T-helper 2 cell treated with Interferon-gamma antibody and Interleukin-4, amounts not matched to agents 5 μg/mL and 100 μg/mL, for 36 hours (primary cell): Measurements from ENCODE around the gene AQP1.

Source experiments
- DNase-seq: peaks from one replicate; pipeline ENCODE4 v3.0.0; 2021; ENCODE audit warnings: low spot score
- H3K27ac Mint-ChIP-seq: one replicate; pipeline ENCODE4 v1.8.0; 2021; ENCODE audit warnings: mild to moderate bottlenecking, mixed read lengths
- H3K27me3 Mint-ChIP-seq: one replicate; pipeline ENCODE4 v1.8.0; 2021; ENCODE audit warnings: low read depth, mixed read lengths
- H3K36me3 Mint-ChIP-seq: one replicate; pipeline ENCODE4 v1.8.0; 2021; ENCODE audit warnings: low read depth, mixed read lengths
- H3K4me1 Mint-ChIP-seq: one replicate; pipeline ENCODE4 v1.8.0; 2021; ENCODE audit warnings: low read depth, mixed read lengths
- H3K4me3 Mint-ChIP-seq: one replicate; pipeline ENCODE4 v1.8.0; 2022; ENCODE audit warnings: mild to moderate bottlenecking, moderate library complexity, mixed read lengths
- H3K9me3 Mint-ChIP-seq: one replicate; pipeline ENCODE4 v1.8.0; 2021; ENCODE audit warnings: mixed read lengths

AQP1 gene

GRCh38 chr7:30965883-30966282, 54.2 kb downstream of the AQP1 start:
- no peaks in the 10 kb centered on the region for H3K9me3 Mint-ChIP-seq
- no peak for DNase-seq

DNA sequence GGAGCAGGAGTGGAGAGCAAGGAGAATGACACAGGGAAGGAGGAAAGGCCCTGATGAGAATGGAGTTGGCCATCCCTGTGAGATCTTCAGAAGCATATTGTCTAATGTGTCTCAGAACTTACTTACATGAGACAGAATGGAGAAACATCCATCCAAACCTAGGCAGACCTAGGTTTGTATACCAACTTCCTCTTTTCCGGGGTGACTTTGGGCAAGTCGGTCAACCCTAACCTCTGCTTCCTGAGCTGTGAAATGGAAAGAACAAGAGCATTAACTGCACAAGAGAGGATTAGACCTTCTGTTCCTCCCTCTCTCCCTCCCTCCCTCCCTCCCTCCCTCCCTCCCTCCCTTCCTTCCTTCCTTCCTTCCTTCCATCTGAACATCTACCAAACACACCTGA, 56.6 kb downstream of the AQP1 start:
- no peak overlapping the region for H3K4me3 Mint-ChIP-seq
- no peaks in the 10 kb centered on the region for H3K4me1 Mint-ChIP-seq
- no peaks in the 10 kb centered on the region for H3K9me3 Mint-ChIP-seq
- no peak for DNase-seq
- no peak overlapping the region for H3K27ac Mint-ChIP-seq
- H3K36me3 Mint-ChIP-seq, result no peaks in the 10 kb centered on the region
- peaks cover 15% of the 10 kb centered on the region for H3K27me3 Mint-ChIP-seq

More at GRCh38 chr7:30965883-30966282, 54.2 kb downstream of the AQP1 start:
- Mint-ChIP-seq H3K27ac (no peak overlapping the region), H3K36me3 (no peaks in the 10 kb centered on the region), H3K27me3 (peaks cover 2% of the 10 kb centered on the region), H3K4me3 (no peak overlapping the region), H3K4me1 (no peaks in the 10 kb centered on the region)

- no peak overlapping the region for H3K4me3 Mint-ChIP-seq
- no peak overlapping the region for H3K27ac Mint-ChIP-seq
- no peaks in the 10 kb centered on the region for H3K4me1 Mint-ChIP-seq
- no peaks in the 10 kb centered on the region for H3K9me3 Mint-ChIP-seq
- DNase-seq, result no peak
- peaks cover 15% of the 10 kb centered on the region for H3K27me3 Mint-ChIP-seq
- H3K36me3 Mint-ChIP-seq, result no peaks in the 10 kb centered on the region
Observed at GRCh38 chr7:30968747-30969603, 57.3 kb downstream of the AQP1 start.

GRCh38 chr7:30969604-30969970, 57.9 kb downstream of the AQP1 start:
- DNase-seq, result no peak
- Mint-ChIP-seq H3K9me3 (no peaks in the 10 kb centered on the region), H3K36me3 (no peaks in the 10 kb centered on the region), H3K4me1 (peaks cover 3% of the 10 kb centered on the region), H3K27ac (no peak overlapping the region), H3K27me3 (peaks cover 15% of the 10 kb centered on the region), H3K4me3 (no peak overlapping the region)

DNA sequence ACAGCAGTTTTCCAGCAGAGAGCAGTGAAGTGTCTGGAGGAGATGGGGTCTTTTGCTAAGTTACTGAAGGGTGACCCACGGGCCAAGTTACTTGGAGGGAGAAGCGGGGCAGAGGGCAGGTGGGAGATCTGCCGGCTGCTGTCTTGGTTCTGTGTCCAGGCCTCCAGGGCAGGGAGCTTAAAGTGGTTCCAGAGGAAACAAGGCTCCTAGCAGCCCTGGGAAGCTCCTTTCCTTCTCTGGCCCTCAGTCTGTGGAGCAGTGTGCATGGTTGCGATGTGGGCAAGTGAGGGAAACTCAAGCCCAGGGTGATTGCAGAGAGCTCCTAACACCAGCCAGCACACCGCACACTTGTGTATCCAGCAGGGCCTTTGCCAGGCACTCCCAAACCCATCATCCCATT, 58.4 kb downstream of the AQP1 start:
- peaks cover 15% of the 10 kb centered on the region for H3K27me3 Mint-ChIP-seq
- H3K27ac Mint-ChIP-seq, result no peak overlapping the region
- no peaks in the 10 kb centered on the region for H3K9me3 Mint-ChIP-seq
- no peaks in the 10 kb centered on the region for H3K36me3 Mint-ChIP-seq
- peaks cover 7% of the 10 kb centered on the region for H3K4me1 Mint-ChIP-seq
- DNase-seq, result peak; percentile 2
- no peak overlapping the region for H3K4me3 Mint-ChIP-seq

GRCh38 chr7:30970594-30971094, 59.0 kb downstream of the AQP1 start:
- peaks cover 7% of the 10 kb centered on the region for H3K4me1 Mint-ChIP-seq
- peaks cover 15% of the 10 kb centered on the region for H3K27me3 Mint-ChIP-seq
- H3K36me3 Mint-ChIP-seq, result no peaks in the 10 kb centered on the region
- DNase-seq, result no peak
- no peak overlapping the region for H3K4me3 Mint-ChIP-seq
- H3K27ac Mint-ChIP-seq, result no peak overlapping the region
- no peaks in the 10 kb centered on the region for H3K9me3 Mint-ChIP-seq

DNA sequence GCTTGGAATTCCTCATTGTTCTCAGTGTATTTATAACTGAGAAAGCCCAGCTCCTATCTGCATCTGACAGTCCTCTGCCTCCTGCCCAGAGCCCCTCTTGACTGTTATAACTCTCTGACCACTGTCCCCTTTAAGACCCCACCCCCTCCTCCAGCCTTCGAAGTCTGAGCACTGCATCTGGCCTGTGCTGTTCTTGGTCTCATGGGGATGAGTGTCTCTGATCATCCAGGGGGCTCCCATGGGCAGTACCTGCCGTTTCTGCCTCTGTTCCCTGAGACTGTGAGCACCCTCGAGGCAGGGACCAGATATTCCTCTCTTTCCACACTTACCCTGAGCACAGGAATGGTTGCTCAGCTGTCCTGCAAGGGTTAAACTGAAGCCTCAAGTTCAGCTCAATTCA, 59.8 kb downstream of the AQP1 start:
- H3K27me3 Mint-ChIP-seq, result peaks cover 15% of the 10 kb centered on the region
- no peak overlapping the region for H3K4me3 Mint-ChIP-seq
- H3K27ac Mint-ChIP-seq, result no peak overlapping the region
- H3K9me3 Mint-ChIP-seq, result no peaks in the 10 kb centered on the region
- H3K4me1 Mint-ChIP-seq, result peaks cover 7% of the 10 kb centered on the region
- no peak for DNase-seq
- no peaks in the 10 kb centered on the region for H3K36me3 Mint-ChIP-seq

DNA sequence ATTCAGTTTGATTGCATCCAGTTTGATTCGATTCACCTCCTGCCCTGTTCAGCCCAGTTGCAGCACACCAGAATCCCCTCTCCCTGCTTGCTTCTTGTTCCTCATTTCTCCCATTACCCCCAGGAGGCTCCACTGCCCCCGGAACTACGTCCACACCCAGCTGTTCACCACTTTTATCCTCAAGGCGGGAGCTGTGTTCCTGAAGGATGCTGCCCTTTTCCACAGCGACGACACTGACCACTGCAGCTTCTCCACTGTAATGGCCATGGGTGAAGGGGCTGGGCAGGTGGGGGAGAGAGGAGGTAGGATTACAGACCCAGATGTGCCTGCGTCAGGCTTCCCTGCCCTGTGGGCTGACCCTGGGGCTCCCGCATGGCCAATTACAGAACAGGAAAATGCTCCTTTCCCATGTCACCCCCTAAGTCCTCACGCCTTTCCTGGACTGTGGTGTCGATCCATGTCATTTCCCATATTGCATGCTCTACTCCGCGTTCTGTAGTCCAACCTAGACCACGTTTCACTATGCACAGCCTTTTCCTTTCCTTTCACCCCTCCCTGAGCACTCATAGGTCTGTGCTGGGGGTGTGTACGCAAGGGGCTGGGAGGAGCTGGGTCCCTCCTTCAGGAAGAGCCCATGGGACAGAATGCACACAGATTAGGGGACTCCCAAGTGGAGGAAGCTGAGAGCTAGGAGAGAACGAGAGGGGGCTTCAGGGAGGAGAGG, 60.3 kb downstream of the AQP1 start:
- peaks cover 7% of the 10 kb centered on the region for H3K4me1 Mint-ChIP-seq
- H3K27ac Mint-ChIP-seq, result no peak overlapping the region
- H3K9me3 Mint-ChIP-seq, result no peaks in the 10 kb centered on the region
- no peaks in the 10 kb centered on the region for H3K36me3 Mint-ChIP-seq
- no peak overlapping the region for H3K4me3 Mint-ChIP-seq
- no peak for DNase-seq
- H3K27me3 Mint-ChIP-seq, result peaks cover 15% of the 10 kb centered on the region

- peaks cover 7% of the 10 kb centered on the region for H3K4me1 Mint-ChIP-seq
- no peak overlapping the region for H3K27ac Mint-ChIP-seq
- peaks cover 13% of the 10 kb centered on the region for H3K27me3 Mint-ChIP-seq
Observed at GRCh38 chr7:30973292-30973691, 61.6 kb downstream of the AQP1 start.

DNA sequence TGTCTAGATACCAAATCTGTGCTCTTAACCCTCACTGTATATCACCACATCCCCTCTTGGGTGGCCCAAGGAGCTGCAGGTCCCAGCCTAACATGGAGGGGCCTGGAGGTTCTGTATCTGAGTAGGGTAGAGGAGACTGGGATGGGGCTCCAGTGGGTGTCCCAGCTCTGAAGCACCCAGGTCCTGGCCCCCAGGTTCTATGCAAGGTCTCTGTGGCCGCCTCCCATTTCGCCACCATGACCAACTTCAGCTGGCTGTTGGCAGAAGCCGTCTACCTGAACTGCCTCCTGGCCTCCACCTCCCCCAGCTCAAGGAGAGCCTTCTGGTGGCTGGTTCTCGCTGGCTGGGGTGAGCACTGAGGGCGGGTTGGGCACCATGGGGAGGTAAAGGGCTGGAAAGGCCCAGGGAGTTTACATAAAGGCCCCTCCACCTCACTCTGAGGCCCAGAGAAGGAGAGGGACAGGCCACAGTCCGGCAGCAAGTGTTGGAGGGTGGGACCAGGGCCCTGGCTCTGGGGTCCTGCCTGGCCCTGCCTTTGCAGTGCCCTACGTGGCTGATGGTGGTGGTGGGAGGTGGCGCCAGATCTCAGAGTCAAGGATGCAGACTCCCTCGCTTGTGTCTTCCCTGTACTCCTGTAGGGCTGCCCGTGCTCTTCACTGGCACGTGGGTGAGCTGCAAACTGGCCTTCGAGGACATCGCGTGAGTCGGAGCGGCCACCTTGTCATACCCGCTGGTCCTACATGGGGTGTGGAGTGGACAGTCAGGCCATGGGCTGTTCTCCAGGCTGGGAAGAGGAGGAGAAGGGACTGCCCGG, 62.3 kb downstream of the AQP1 start:
- peaks cover 7% of the 10 kb centered on the region for H3K4me1 Mint-ChIP-seq
- no peaks in the 10 kb centered on the region for H3K36me3 Mint-ChIP-seq
- H3K27ac Mint-ChIP-seq, result peak overlapping the region; percentile 60
- H3K9me3 Mint-ChIP-seq, result no peaks in the 10 kb centered on the region
- peaks cover 13% of the 10 kb centered on the region for H3K27me3 Mint-ChIP-seq
- no peak for DNase-seq
- no peak overlapping the region for H3K4me3 Mint-ChIP-seq

More at GRCh38 chr7:30973292-30973691, 61.6 kb downstream of the AQP1 start:
- H3K36me3 Mint-ChIP-seq, result no peaks in the 10 kb centered on the region
- H3K4me3 Mint-ChIP-seq, result no peak overlapping the region
- DNase-seq, result no peak
- no peaks in the 10 kb centered on the region for H3K9me3 Mint-ChIP-seq

GRCh38 chr7:30974605-30975255, 63.1 kb downstream of the AQP1 start:
- peak; percentile 57 for DNase-seq
- Mint-ChIP-seq H3K27ac (peak overlapping the region; percentile 60), H3K36me3 (no peaks in the 10 kb centered on the region), H3K27me3 (peaks cover 13% of the 10 kb centered on the region), H3K9me3 (no peaks in the 10 kb centered on the region), H3K4me1 (peaks cover 7% of the 10 kb centered on the region), H3K4me3 (no peak overlapping the region)
